IPS-18c (cell line): Measurements from ENCODE around the gene CD46.

Experiments
- H3K4me3 ChIP-seq: 2 replicates; pipeline ENCODE4 v1.7.0; 2013; ENCODE audit warnings: low read depth, mild to moderate bottlenecking, low read length, moderate library complexity; ENCODE audit not compliant: insufficient read depth
- H3K9me3 ChIP-seq: one replicate; pipeline ENCODE4 v1.6.1; 2013; ENCODE audit warnings: mild to moderate bottlenecking, low read length, moderate library complexity; ENCODE audit not compliant: control insufficient read depth, insufficient read depth

Gene CD46

GRCh38 chr1:207807326-207807689, 55.5 kb downstream of the CD46 start:
- Histone ChIP-seq H3K9me3 (no peaks in the 10 kb centered on the region), H3K4me3 (no peak overlapping the region)

DNA sequence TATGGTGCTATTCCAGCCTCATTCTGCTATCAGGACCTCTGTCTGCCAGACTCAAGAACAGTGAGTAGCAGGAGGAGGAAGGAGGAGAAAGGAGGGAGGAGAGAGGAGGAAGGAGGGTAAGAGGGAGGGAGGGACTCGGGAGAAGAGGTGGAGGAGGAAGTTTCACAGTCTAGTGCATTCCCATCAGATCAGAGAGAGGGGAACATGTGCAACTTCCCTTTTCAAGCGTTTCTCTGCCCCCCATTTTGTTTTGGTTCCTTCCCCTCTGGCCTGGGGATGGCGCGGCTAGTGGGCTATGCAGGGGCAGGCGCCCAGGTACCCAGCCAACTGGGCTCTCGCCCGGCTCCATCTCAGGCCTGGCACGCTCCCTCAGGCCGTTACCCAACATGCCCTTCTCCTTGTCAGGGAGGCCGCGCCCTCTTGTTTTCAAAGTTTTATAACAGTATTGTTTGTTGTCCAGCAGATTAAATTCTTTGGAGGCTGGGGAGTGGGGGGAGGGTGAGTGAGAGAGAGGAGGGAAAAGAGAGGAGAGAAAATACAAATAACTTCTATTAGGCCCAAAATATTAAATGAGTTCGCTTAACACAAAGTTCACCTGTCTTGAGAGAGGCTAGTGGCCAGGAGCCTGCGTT, 56.0 kb downstream of the CD46 start:
- H3K9me3 ChIP-seq, result no peaks in the 10 kb centered on the region
- H3K4me3 ChIP-seq, result no peak overlapping the region

DNA sequence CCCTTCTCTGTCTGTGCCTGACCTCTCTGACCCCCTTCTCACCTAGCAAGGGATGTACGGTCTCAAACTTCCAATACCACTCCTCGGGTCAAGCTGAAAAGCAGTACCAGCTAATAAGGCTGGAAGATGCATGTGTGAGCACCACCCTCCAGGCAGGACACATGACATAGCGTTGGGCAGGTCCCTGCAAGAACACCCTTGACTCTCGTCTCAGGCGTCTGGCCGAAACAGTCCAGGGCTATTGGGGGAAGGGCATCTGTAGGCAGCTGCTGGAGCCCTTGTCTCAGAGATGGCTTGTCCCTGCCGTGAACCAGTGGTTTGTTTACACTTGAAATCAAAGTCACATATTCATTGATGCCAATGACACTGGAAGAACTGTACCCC, 56.5 kb downstream of the CD46 start:
- no peak overlapping the region for H3K4me3 ChIP-seq

GRCh38 chr1:207808911-207809555, 57.2 kb downstream of the CD46 start:
- Histone ChIP-seq H3K4me3 (no peak overlapping the region), H3K9me3 (no peaks in the 10 kb centered on the region)

More for the DNA sequence above, 56.5 kb downstream of the CD46 start:
- H3K9me3 ChIP-seq, result no peaks in the 10 kb centered on the region

DNA sequence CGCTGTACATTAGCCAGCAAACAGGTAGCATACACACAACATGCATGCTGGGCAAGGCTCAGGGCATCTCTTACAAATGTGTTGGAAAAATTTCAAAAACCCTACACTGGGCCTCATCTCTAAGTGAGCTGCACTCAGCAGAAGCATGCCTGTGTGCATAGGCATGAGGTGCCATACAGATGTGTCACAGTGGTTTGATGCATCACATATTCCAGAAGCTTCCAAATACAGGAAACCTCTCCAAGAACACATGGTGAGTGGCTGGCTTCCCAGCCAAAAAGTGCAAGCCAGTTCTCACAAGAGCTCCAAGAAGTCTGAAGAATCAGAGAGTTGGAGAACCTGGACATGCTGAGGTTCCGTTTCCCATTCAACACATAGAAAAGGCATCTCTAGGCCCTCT, 58.3 kb downstream of the CD46 start:
- no peaks in the 10 kb centered on the region for H3K9me3 ChIP-seq
- H3K4me3 ChIP-seq, result no peak overlapping the region

DNA sequence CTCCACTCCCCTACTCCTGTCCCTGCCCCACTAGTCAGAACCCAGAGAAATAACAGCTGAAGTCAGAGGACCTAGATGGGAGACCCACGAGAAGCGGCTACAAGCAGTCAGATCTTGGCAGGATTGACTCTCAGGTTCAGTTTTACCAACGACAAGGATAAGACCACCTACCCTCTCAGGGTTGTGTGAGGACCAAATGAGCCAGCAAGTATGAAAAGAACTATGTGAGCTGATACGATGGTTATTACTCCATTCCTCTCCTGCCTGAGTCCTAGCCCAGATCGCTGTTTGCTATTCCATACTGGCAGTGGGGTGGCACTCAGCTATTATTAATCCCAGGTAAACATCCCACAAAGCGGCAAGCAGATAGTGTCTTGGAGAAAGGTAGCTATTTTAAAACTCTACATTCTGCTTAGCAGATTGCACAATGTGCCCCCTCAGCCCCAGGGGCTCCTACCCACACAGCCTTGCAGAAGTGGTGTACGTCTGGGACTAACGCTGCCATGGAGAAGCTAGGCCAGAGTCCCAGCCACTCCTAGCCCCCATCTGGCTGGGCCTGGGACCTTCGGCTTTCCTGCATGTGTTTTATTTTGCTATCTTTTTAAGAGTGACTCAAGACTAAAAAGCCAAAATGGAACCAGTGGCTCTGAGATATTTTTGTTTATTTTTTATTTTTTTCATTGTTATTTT, 58.9 kb downstream of the CD46 start:
- no peaks in the 10 kb centered on the region for H3K9me3 ChIP-seq
- no peak overlapping the region for H3K4me3 ChIP-seq

DNA sequence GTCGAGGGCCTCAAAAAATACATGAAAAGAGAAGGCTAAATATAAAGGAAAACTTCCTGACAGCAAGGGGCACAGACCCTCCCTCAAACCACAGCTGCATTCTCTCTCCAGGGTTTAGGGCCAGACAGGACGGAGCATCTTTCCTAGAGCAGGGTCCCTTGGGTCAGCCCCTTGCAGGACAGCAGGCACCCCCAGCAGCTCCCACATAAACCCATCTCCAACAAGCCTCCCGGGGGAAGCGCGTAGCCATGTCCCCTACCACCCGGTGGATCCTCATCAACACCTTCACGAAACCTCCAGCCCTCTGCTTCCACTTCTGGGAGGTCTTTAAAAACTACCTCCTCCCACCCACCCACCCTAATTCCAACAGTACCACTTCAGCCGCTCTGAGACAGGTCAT, 59.5 kb downstream of the CD46 start:
- H3K4me3 ChIP-seq, result no peak overlapping the region
- H3K9me3 ChIP-seq, result peaks cover 2% of the 10 kb centered on the region

DNA sequence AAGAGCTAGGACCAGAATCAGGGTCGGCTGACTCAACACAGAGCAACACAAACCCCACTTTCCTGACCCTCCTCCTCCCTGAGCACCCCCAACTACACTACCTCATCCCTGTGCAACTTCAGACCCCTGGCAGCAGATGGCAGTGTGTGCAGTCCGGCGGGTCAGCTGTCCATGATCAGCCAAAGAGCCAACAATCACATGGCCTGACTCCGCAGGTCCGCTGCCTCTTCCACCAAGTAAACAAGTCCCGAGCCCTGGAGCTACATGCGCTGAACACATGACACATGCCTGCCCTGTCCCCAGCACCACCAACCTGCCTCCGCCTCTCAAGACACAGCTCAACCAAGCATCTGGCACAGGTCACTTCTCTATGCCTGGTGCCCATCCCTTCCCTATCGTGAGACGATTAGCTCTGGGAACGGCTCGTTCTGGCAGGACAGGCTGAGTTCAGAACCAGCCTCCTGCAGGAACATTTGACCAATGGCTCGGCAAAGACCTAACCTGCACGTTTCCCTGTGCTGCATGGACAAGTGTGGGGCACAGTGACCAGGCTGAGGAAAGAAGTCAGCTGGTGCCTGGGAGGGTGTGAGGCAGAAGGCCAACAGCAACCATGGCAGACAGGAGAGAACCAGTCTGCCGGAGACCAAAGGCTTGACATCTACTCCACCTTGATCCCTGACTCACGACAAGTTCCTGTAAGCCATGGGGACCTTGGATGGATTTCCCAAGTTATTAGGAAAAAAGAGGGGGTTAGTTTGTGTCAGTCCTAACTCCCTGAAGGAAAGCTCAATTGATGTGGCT, 60.3 kb downstream of the CD46 start:
- Histone ChIP-seq H3K9me3 (peaks cover 2% of the 10 kb centered on the region), H3K4me3 (no peak overlapping the region)

GRCh38 chr1:207812778-207813511, 61.1 kb downstream of the CD46 start:
- H3K9me3 ChIP-seq, result peaks cover 2% of the 10 kb centered on the region
- no peak overlapping the region for H3K4me3 ChIP-seq

- Histone ChIP-seq H3K4me3 (no peak overlapping the region), H3K9me3 (peaks cover 2% of the 10 kb centered on the region)
These were observed 61.6 kb downstream of the CD46 start for GRCh38 chr1:207813512-207813881.

DNA sequence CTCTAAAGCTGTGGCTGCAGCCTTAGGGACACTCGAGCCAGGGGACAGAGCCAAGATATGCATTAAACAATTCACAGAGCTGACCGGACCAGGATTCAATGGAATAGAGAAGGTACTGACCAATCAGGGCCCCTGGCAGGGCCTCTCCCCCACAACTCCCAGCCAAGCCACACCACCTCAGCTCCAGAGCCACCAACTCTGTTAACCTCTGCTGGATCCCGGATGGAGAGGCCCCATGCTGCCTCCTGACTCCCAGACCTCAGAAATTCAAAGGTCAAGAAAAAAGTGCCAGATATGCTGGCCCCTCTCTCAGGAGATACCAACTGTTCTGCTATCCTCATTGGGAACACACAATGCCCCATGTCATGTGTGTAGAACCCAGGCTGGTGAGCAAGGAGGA, 62.1 kb downstream of the CD46 start:
- Histone ChIP-seq H3K4me3 (no peak overlapping the region), H3K9me3 (peaks cover 2% of the 10 kb centered on the region)

DNA sequence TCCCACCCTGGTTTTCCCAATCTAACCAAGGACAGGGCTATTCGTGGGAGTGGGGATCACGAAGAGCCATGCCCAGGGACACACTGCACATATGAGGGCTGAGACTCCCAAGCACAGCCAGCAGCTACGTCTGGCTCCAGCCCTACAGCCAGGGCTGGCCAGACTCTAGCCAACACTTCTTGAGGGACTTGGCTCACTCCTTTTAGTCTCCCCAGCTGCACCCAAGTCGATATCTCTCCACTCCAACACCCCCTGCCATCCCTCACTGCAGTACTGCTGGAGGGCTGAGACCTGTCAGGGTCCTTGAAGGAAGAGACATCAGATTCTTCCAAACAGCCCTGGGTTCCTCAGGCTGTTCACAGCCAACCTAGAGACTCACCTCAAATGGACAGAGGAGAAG, 62.6 kb downstream of the CD46 start:
- Histone ChIP-seq H3K9me3 (peaks cover 2% of the 10 kb centered on the region), H3K4me3 (no peak overlapping the region)

- H3K4me3 ChIP-seq, result no peak overlapping the region
- H3K9me3 ChIP-seq, result peaks cover 2% of the 10 kb centered on the region
These were observed 63.6 kb downstream of the CD46 start for GRCh38 chr1:207815466-207815865.

DNA sequence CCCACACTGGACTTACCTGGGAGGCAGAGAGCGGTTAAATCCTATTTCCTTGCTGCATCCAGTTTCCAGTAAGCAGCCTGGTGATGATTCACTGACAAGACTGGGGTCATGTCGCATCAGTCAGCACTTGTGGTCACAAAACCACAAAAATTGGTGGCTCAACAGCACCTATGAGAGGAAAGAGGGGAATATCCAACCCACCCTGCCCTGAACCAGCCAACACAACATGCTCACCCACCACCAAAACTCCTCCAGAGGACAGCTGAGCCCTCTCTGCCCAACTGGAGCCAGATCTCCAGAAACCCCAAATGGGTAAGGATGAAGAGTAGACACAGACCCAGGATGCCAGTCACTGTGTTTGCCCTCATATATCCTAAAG, 64.0 kb downstream of the CD46 start:
- H3K4me3 ChIP-seq, result no peak overlapping the region
- H3K9me3 ChIP-seq, result peaks cover 2% of the 10 kb centered on the region

- Histone ChIP-seq H3K9me3 (peaks cover 2% of the 10 kb centered on the region), H3K4me3 (no peak overlapping the region)
These were observed 65.3 kb downstream of the CD46 start for GRCh38 chr1:207817166-207817565.

DNA sequence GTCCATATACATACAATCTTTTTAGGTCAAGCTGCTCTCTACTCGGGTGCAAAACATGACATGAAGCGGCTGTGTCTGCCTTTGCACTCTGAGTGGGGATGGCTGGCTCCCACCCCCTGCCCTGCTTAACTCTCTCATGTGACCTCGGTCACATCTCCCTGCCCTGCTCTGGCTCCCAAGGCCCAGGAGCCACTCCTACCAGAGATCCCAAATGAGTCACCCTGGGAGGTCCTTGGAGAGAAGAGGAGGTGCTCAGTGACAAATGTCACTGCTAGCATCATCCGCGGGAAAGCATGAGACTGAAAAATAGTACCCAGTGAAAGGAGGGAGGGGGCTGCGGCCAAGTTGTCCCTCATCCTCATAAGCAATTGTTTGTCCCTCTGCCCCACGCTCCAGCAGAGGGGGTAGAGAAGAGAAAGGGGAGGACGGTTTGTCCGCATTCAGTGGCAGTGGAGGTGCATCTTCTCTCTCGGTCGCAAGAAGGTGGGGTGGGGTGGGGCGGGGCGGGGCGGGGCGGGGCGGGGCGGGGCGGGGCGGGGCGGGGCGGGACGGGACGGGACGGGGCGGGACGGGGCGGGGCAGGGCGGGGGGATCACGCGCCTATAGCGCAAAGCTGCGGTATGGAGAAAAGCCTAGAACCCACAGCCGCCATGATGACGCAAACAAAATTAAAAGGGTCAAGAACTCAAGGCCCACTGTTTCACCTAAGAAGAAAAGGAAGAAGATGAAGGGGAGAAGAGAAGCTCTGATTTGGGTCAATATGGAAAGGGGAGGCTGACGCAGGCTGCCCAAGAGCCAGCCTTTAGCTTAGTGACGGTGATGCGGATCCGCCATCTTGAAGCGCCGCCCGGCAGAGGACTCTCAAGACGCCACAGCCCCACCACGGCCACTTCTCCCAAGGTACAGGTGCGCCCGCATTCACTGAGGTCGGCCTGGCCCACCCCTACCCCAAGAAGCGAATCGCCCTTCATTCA, 66.2 kb downstream of the CD46 start:
- Histone ChIP-seq H3K4me3 (no peak overlapping the region), H3K9me3 (peaks cover 2% of the 10 kb centered on the region)
